AG09309 (cell line): ENCODE data around the gene IER5.
"Not testable (repeated sequence)": the region's sequence is repeated elsewhere in the genome, so short reads cannot be mapped to it uniquely, and the experiment has no call there.

Experiments used
- DNase-seq: peaks from one replicate; pipeline ENCODE4 v3.0.0-alpha.2; 2010; ENCODE audit warnings: low read depth
- H3K4me3 ChIP-seq: 2 replicates; pipeline ENCODE4 v1.5.1; 2011; ENCODE audit warnings: mild to moderate bottlenecking, low read depth, low read length, moderate library complexity; ENCODE audit not compliant: control insufficient read depth
- CTCF ChIP-seq: IDR thresholded peaks from 2 replicates; pipeline ENCODE4 v1.5.1; 2011; ENCODE audit warnings: mild to moderate bottlenecking, low read depth, low read length, inconsistent platforms; ENCODE audit not compliant: insufficient read depth, control insufficient read depth; ENCODE audit errors: missing control alignments

IER5 gene

DNA sequence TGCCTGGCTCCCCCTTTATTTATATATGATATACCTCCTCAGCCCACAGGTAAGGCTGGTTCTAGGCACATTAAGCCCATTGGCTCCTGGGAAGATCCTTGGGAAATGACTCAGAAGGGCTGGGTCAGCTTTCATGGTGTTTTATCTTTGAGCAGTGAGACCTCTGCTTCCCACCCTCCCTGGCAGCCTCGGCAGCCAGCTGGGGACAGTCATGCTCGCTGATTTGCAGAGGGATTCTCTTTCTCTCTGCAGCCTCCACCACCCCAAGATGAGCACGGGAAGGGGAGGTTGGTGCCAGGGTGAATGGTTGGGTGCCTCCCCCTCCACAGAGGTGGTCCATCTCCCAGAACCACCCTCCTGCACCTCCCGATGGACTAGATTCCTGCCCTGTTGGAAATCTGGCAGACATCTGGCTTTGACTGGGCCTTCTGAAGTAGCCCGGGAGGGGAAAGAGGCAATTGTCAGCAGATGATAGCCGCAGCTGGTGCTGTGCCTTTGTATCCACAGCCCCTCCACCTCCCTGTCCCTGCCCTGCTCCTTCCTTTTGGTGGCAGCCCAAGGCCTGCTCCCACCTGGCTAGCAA lies 24.6 kb downstream of the IER5 start:
- H3K4me3 ChIP-seq: no peak overlapping the region
- no peak for DNase-seq
- TF ChIP-seq CTCF: no peak

- H3K4me3 ChIP-seq: no peak overlapping the region
- no peak for DNase-seq
- no peak for TF ChIP-seq CTCF
Measured at GRCh38 chr1:181114574-181115367, 26.3 kb downstream of the IER5 start.

DNA sequence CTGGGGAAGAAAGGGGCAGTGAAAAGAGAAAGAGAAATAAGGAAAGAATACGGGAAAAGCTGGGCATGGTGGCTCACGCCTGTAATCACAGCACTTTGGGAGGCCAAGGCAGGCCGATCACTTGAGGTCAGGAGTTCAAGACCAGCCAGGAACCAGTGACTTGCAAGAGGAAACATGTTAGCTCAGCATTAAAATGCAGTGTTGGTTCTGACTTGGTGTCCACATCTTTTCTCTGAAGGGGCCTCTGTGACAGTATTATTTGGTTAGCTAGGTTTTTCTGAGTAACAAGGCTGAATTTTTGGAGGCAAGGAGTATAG lies 26.8 kb downstream of the IER5 start:
- no peak for TF ChIP-seq CTCF
- H3K4me3 ChIP-seq: no peak overlapping the region
- no peak for DNase-seq

- H3K4me3 ChIP-seq, DNase-seq: not testable (repeated sequence)
Measured at GRCh38 chr1:181115971-181116370, 27.5 kb downstream of the IER5 start.

DNA sequence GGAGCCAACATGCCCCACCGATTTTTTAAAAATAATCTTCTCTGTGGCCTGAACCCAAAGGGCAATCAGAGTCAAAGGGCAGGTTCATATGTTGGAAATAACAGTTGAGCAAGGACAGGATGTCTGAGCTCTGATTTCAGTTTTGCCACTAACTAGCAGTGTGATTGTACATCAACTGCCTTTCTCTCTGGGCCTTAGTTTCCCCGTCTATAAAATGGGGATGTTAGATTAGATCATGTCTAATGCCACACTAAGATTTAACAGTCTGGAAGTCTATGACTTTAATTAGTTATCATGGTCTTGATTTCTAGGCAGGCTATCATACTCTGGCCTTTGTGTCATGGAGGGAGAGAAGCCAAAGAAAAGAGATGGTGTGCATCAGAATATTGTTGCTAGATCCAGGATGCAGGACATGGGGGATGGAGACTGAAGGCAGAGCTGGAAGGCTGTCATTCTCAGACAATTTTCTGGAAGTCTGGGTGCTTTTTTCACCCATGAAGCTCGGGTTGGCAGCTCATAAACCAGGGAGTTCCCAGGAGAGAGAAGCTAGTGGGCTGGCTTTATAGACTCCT lies 28.4 kb downstream of the IER5 start:
- TF ChIP-seq CTCF: no peak
- DNase-seq: no peak
- no peak overlapping the region for H3K4me3 ChIP-seq

- DNase-seq: no peak
- H3K4me3 ChIP-seq: no peak overlapping the region
Measured at GRCh38 chr1:181117648-181118449, 29.3 kb downstream of the IER5 start.

More at GRCh38 chr1:181117648-181118449, 29.3 kb downstream of the IER5 start:
- no peak for TF ChIP-seq CTCF
